ENCODE data around the gene SRBD1. TPM values are rescaled to one million over a fixed set of nuclear protein-coding genes. Genes with fewer than 3 reads are reported as not detected.

SRBD1 gene
- total and polyA plus RNA-seq, 4 donors = 11.2 to 43.9 (median 19.1) TPM

GRCh38 chr2:45399040-45399784, 211.9 kb downstream of the SRBD1 start:
- no peak overlapping the region for H3K27ac ChIP-seq (ENCODE audit: low read depth, low read length)
- no peak for DNase-seq (ENCODE audit: low read depth in 4 of 6, low spot score in 6 of 6)
- no peaks in the 10 kb centered on the region for H3K27me3 ChIP-seq (ENCODE audit: control insufficient read depth, insufficient read depth, low read length)
- H3K4me3 ChIP-seq (ENCODE audit: low read depth, low read length) = no peak overlapping the region
- H3K4me1 ChIP-seq (ENCODE audit: control insufficient read depth, insufficient read depth, low read length) = no peaks in the 10 kb centered on the region
- no CpG with 5 or more reads among the region's 3 CpGs for WGBS (ENCODE audit: insufficient coverage)
- no peaks in the 10 kb centered on the region for H3K36me3 ChIP-seq (ENCODE audit: control insufficient read depth, insufficient read depth, low read length)
- H3K9me3 ChIP-seq (ENCODE audit: control insufficient read depth, insufficient read depth, low read length) = no peaks in the 10 kb centered on the region

- DNase-seq (ENCODE audit: low read depth in 4 of 6, low spot score in 6 of 6) = no peak
- no peaks in the 10 kb centered on the region for H3K9me3 ChIP-seq (ENCODE audit: control insufficient read depth, insufficient read depth, low read length)
- WGBS (ENCODE audit: insufficient coverage) = no CpG with 5 or more reads among the region's 1 CpG
- no peaks in the 10 kb centered on the region for H3K27me3 ChIP-seq (ENCODE audit: control insufficient read depth, insufficient read depth, low read length)
- H3K4me1 ChIP-seq (ENCODE audit: control insufficient read depth, insufficient read depth, low read length) = no peaks in the 10 kb centered on the region
- H3K4me3 ChIP-seq (ENCODE audit: low read depth, low read length) = no peak overlapping the region
- H3K27ac ChIP-seq (ENCODE audit: low read depth, low read length) = no peak overlapping the region
- no peaks in the 10 kb centered on the region for H3K36me3 ChIP-seq (ENCODE audit: control insufficient read depth, insufficient read depth, low read length)
Observed at GRCh38 chr2:45397292-45397691, 213.8 kb downstream of the SRBD1 start.

GRCh38 chr2:45396671-45397070, 214.4 kb downstream of the SRBD1 start:
- Histone ChIP-seq H3K27ac (ENCODE audit: low read depth, low read length) (no peak overlapping the region), H3K4me1 (ENCODE audit: control insufficient read depth, insufficient read depth, low read length) (no peaks in the 10 kb centered on the region), H3K36me3 (ENCODE audit: control insufficient read depth, insufficient read depth, low read length) (no peaks in the 10 kb centered on the region), H3K27me3 (ENCODE audit: control insufficient read depth, insufficient read depth, low read length) (no peaks in the 10 kb centered on the region), H3K4me3 (ENCODE audit: low read depth, low read length) (no peak overlapping the region), H3K9me3 (ENCODE audit: control insufficient read depth, insufficient read depth, low read length) (no peaks in the 10 kb centered on the region)
- no CpG with 5 or more reads among the region's 1 CpG for WGBS (ENCODE audit: insufficient coverage)
- DNase-seq (ENCODE audit: low read depth in 4 of 6, low spot score in 6 of 6) = no peak

- DNase-seq (ENCODE audit: low read depth in 4 of 6, low spot score in 6 of 6) = no peak
- H3K9me3 ChIP-seq (ENCODE audit: control insufficient read depth, insufficient read depth, low read length) = no peaks in the 10 kb centered on the region
- 86% methylated on average over 4 of the region's 8 CpGs for WGBS (ENCODE audit: insufficient coverage)
- H3K27me3 ChIP-seq (ENCODE audit: control insufficient read depth, insufficient read depth, low read length) = no peaks in the 10 kb centered on the region
- H3K36me3 ChIP-seq (ENCODE audit: control insufficient read depth, insufficient read depth, low read length) = no peaks in the 10 kb centered on the region
- no peak overlapping the region for H3K27ac ChIP-seq (ENCODE audit: low read depth, low read length)
- H3K4me3 ChIP-seq (ENCODE audit: low read depth, low read length) = no peak overlapping the region
- H3K4me1 ChIP-seq (ENCODE audit: control insufficient read depth, insufficient read depth, low read length) = no peaks in the 10 kb centered on the region
Observed at GRCh38 chr2:45394842-45395241, 216.2 kb downstream of the SRBD1 start.

- DNase-seq (ENCODE audit: low read depth in 4 of 6, low spot score in 6 of 6) = peak in 1 of 6 donors; percentile 34
- no peaks in the 10 kb centered on the region for H3K27me3 ChIP-seq (ENCODE audit: control insufficient read depth, insufficient read depth, low read length)
- no peaks in the 10 kb centered on the region for H3K9me3 ChIP-seq (ENCODE audit: control insufficient read depth, insufficient read depth, low read length)
- H3K4me3 ChIP-seq (ENCODE audit: low read depth, low read length) = no peak overlapping the region
- no peaks in the 10 kb centered on the region for H3K36me3 ChIP-seq (ENCODE audit: control insufficient read depth, insufficient read depth, low read length)
- no peak overlapping the region for H3K27ac ChIP-seq (ENCODE audit: low read depth, low read length)
- H3K4me1 ChIP-seq (ENCODE audit: control insufficient read depth, insufficient read depth, low read length) = no peaks in the 10 kb centered on the region
Observed at GRCh38 chr2:45394216-45394615, 216.9 kb downstream of the SRBD1 start.

- DNase-seq (ENCODE audit: low read depth in 4 of 6, low spot score in 6 of 6) = no peak
- Histone ChIP-seq H3K4me1 (ENCODE audit: control insufficient read depth, insufficient read depth, low read length) (no peaks in the 10 kb centered on the region), H3K27ac (ENCODE audit: low read depth, low read length) (no peak overlapping the region), H3K27me3 (ENCODE audit: control insufficient read depth, insufficient read depth, low read length) (no peaks in the 10 kb centered on the region), H3K36me3 (ENCODE audit: control insufficient read depth, insufficient read depth, low read length) (no peaks in the 10 kb centered on the region), H3K9me3 (ENCODE audit: control insufficient read depth, insufficient read depth, low read length) (no peaks in the 10 kb centered on the region), H3K4me3 (ENCODE audit: low read depth, low read length) (no peak overlapping the region)
Observed at GRCh38 chr2:45391866-45392265, 219.2 kb downstream of the SRBD1 start.

GRCh38 chr2:45390861-45391260, 220.2 kb downstream of the SRBD1 start:
- H3K27me3 ChIP-seq (ENCODE audit: control insufficient read depth, insufficient read depth, low read length) = no peaks in the 10 kb centered on the region
- DNase-seq (ENCODE audit: low read depth in 4 of 6, low spot score in 6 of 6) = no peak
- no peaks in the 10 kb centered on the region for H3K9me3 ChIP-seq (ENCODE audit: control insufficient read depth, insufficient read depth, low read length)
- no CpG with 5 or more reads among the region's 3 CpGs for WGBS (ENCODE audit: insufficient coverage)
- no peak overlapping the region for H3K27ac ChIP-seq (ENCODE audit: low read depth, low read length)
- H3K4me1 ChIP-seq (ENCODE audit: control insufficient read depth, insufficient read depth, low read length) = no peaks in the 10 kb centered on the region
- no peak overlapping the region for H3K4me3 ChIP-seq (ENCODE audit: low read depth, low read length)
- no peaks in the 10 kb centered on the region for H3K36me3 ChIP-seq (ENCODE audit: control insufficient read depth, insufficient read depth, low read length)

GRCh38 chr2:45390441-45390840, 220.6 kb downstream of the SRBD1 start:
- Histone ChIP-seq H3K27ac (ENCODE audit: low read depth, low read length) (no peak overlapping the region), H3K36me3 (ENCODE audit: control insufficient read depth, insufficient read depth, low read length) (no peaks in the 10 kb centered on the region), H3K27me3 (ENCODE audit: control insufficient read depth, insufficient read depth, low read length) (no peaks in the 10 kb centered on the region), H3K4me1 (ENCODE audit: control insufficient read depth, insufficient read depth, low read length) (no peaks in the 10 kb centered on the region), H3K4me3 (ENCODE audit: low read depth, low read length) (no peak overlapping the region), H3K9me3 (ENCODE audit: control insufficient read depth, insufficient read depth, low read length) (no peaks in the 10 kb centered on the region)
- peak in 1 of 6 donors; percentile 18 for DNase-seq (ENCODE audit: low read depth in 4 of 6, low spot score in 6 of 6)
- 40% methylated on average over 1 of the region's 2 CpGs for WGBS (ENCODE audit: insufficient coverage)

GRCh38 chr2:45388541-45389100, 222.4 kb downstream of the SRBD1 start:
- no peak overlapping the region for H3K27ac ChIP-seq (ENCODE audit: low read depth, low read length)
- no peaks in the 10 kb centered on the region for H3K9me3 ChIP-seq (ENCODE audit: control insufficient read depth, insufficient read depth, low read length)
- no peaks in the 10 kb centered on the region for H3K27me3 ChIP-seq (ENCODE audit: control insufficient read depth, insufficient read depth, low read length)
- H3K4me3 ChIP-seq (ENCODE audit: low read depth, low read length) = no peak overlapping the region
- no peaks in the 10 kb centered on the region for H3K36me3 ChIP-seq (ENCODE audit: control insufficient read depth, insufficient read depth, low read length)
- H3K4me1 ChIP-seq (ENCODE audit: control insufficient read depth, insufficient read depth, low read length) = no peaks in the 10 kb centered on the region
- no CpG with 5 or more reads among the region's 4 CpGs for WGBS (ENCODE audit: insufficient coverage)
- no peak for DNase-seq (ENCODE audit: low read depth in 4 of 6, low spot score in 6 of 6)

GRCh38 chr2:45382744-45383143, 228.3 kb downstream of the SRBD1 start:
- Histone ChIP-seq H3K4me1 (ENCODE audit: control insufficient read depth, insufficient read depth, low read length) (no peaks in the 10 kb centered on the region), H3K36me3 (ENCODE audit: control insufficient read depth, insufficient read depth, low read length) (no peaks in the 10 kb centered on the region), H3K27me3 (ENCODE audit: control insufficient read depth, insufficient read depth, low read length) (no peaks in the 10 kb centered on the region), H3K9me3 (ENCODE audit: control insufficient read depth, insufficient read depth, low read length) (peaks cover 3% of the 10 kb centered on the region), H3K27ac (ENCODE audit: low read depth, low read length) (no peak overlapping the region), H3K4me3 (ENCODE audit: low read depth, low read length) (no peak overlapping the region)
- peak in 2 of 6 donors; percentile 24 to 49 for DNase-seq (ENCODE audit: low read depth in 4 of 6, low spot score in 6 of 6)
- no CpG with 5 or more reads among the region's 1 CpG for WGBS (ENCODE audit: insufficient coverage)
